Uterus (tissue), 2 donors: ENCODE data around the gene PTCRA.

Experiments used
- CTCF ChIP-seq, 4 experiments: fragments of 200-600 bp in 2 of 4; fragments of 450-650 bp in 2 of 4; sonication (generic) in 2 of 4; IDR thresholded peaks; one replicate each; pipeline ENCODE4 v1.5.1; 2016 to 2019; ENCODE audit warnings: antibody characterized with exemption in 4 of 4, mild to moderate bottlenecking in 2 of 4, moderate library complexity in 1 of 4
- POLR2A ChIP-seq, 2 donors: fragments of 450-650 bp; IDR thresholded peaks; one replicate each; pipeline ENCODE4 v1.6.1; 2016; ENCODE audit warnings: antibody characterized with exemption in 2 of 2, mild to moderate bottlenecking in 1 of 2, moderate library complexity in 1 of 2

GRCh38 chr6:42940493-42941045, 24.7 kb downstream of the PTCRA start:
- TF ChIP-seq CTCF (IDR thresholded peaks at IDR 0.05) (no peak), POLR2A (IDR thresholded peaks at IDR 0.05) (no peak)
